PC-9 (cell line): Measurements from ENCODE around the gene CHAD. TPM values are rescaled to one million over a fixed set of nuclear protein-coding genes. Genes with fewer than 3 reads are reported as not detected.
A peak's percentile ranks its signal among the peaks of the same experiment; 100 is the strongest.

Source experiments
- BruUV-seq: library from RNA; stranded (reverse); fragments of 400-500 nt; replicated peaks from 2 replicates; lab custom pipeline; 2021; lab: Mats Ljungman, UMichigan
- CTCF ChIA-PET: fragments of 300-600 bp; sonication (Branson Sonifier 250); formaldehyde crosslinking; loops from one replicate; lab custom pipeline; 2022; ENCODE audit warnings: antibody characterized with exemption; lab: Charles Lee
- POLR2A ChIA-PET: fragments of 300-600 bp; sonication (Branson Sonifier 250); formaldehyde crosslinking; loops from one replicate; lab custom pipeline; 2022; ENCODE audit warnings: antibody characterized with exemption; ENCODE audit not compliant: unreplicated experiment; lab: Charles Lee
- DNase-seq, 2 experiments: peaks; one replicate each; pipeline versions ENCODE4 v3.0.0 to v3.0.0-alpha.2; 2015 to 2022; ENCODE audit warnings: mixed read lengths in 1 of 2
- H2AFZ ChIP-seq: fragments of 200-600 bp; sonication (generic); 2 replicates; pipeline ENCODE4 v1.8.1; 2017; ENCODE audit warnings: antibody characterized with exemption
- H3F3A ChIP-seq: fragments of 200-600 bp; sonication (generic); 2 replicates; pipeline ENCODE4 v1.8.1; 2017; ENCODE audit warnings: antibody characterized with exemption, mild to moderate bottlenecking, low read depth; ENCODE audit not compliant: insufficient read depth
- H3K27ac ChIP-seq: fragments of 200-600 bp; sonication (generic); 2 replicates; pipeline ENCODE4 v1.6.1; 2016; ENCODE audit warnings: mixed run types
- H3K27me3 ChIP-seq: fragments of 200-600 bp; sonication (generic); 2 replicates; pipeline ENCODE4 v1.6.1; 2016; ENCODE audit warnings: low read depth, mixed run types; ENCODE audit not compliant: insufficient read depth
- H3K36me3 ChIP-seq: fragments of 200-600 bp; sonication (generic); 2 replicates; pipeline ENCODE4 v1.6.1; 2016; ENCODE audit warnings: low read depth, mixed run types
- H3K4me1 ChIP-seq: fragments of 200-600 bp; sonication (generic); replicated peaks from 2 replicates; pipeline ENCODE4 v1.6.1; 2016; ENCODE audit warnings: mixed run types; ENCODE audit not compliant: insufficient read depth
- H3K4me2 ChIP-seq: fragments of 200-600 bp; sonication (generic); 2 replicates; pipeline ENCODE4 v1.6.1; 2017; ENCODE audit warnings: mixed run types
- H3K4me3 ChIP-seq: fragments of 200-600 bp; sonication (generic); 2 replicates; pipeline ENCODE4 v1.6.1; 2016; ENCODE audit warnings: mixed run types
- H3K79me2 ChIP-seq: fragments of 200-600 bp; sonication (generic); 2 replicates; pipeline ENCODE4 v1.6.1; 2017; ENCODE audit warnings: low read depth, mixed run types
- H3K9me2 ChIP-seq: fragments of 200-600 bp; sonication (generic); 2 replicates; pipeline ENCODE4 v1.8.1; 2017; ENCODE audit warnings: mild to moderate bottlenecking; ENCODE audit not compliant: insufficient read depth
- H3K9me3 ChIP-seq: fragments of 200-600 bp; sonication (generic); 2 replicates; pipeline ENCODE4 v1.8.1; 2016; ENCODE audit warnings: low read depth; ENCODE audit not compliant: insufficient read depth
- H4K20me1 ChIP-seq: fragments of 200-600 bp; sonication (generic); 2 replicates; pipeline ENCODE4 v1.8.1; 2017; ENCODE audit not compliant: insufficient read depth
- EZH2 ChIP-seq: fragments of 200-600 bp; sonication (generic); IDR thresholded peaks from 2 replicates; pipeline ENCODE4 v1.8.0; 2017; ENCODE audit warnings: antibody characterized with exemption, low read depth
- intact Hi-C: fragments of 100-400 bp; cut with micrococcal nuclease; formaldehyde crosslinking; loops from one replicate; pipeline ENCODE4 v1.10.0; 2022; ENCODE audit not compliant: unreplicated experiment
- total RNA-seq: library from RNA; stranded (reverse); gene quantifications from 2 replicates; pipeline ENCODE4 v1.2.3, GENCODE V29; 2021
- TF ChIP-seq, protein P1 (sequence below): fragments of 200-600 bp; sonication (generic); conservative IDR thresholded peaks from 2 replicates; pipeline ENCODE4 v1.6.1; 2017; ENCODE audit warnings: mixed run types, antibody characterized with exemption, mild to moderate bottlenecking, moderate library complexity

Gene CHAD
- total RNA-seq, 1 experiment from 2014 or later: not detected

DNA sequence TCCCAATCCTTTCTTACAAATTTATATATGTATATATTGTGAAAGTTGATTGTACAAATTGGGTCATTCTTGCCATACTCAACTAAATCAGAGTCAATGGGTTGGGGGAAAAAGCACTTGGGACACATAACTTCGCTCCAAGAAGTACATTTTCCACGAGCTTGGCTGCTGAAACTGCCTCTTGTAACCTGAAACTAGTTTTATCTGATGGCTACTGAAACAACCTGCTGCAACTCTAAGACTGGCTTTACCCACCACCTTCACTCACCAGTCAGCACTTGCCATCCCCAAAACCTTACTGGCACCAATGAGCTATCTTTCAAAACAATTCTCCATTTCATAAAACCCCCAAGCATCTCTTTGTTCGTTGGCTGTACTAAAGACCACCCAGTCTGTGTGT, 25.1 kb upstream of the CHAD start:
- Histone ChIP-seq H3K9me3 (no peaks in the 10 kb centered on the region), H3K4me3 (no peak overlapping the region), H3K9me2 (no peaks in the 10 kb centered on the region), H3K79me2 (no peaks in the 10 kb centered on the region), H4K20me1 (no peaks in the 10 kb centered on the region), H3K36me3 (no peaks in the 10 kb centered on the region), H3K4me1 (peaks cover 27% of the 10 kb centered on the region), H3K27ac (peak overlapping the region; percentile 7; the same call in 1 of the 2 replicates), H3K27me3 (no peaks in the 10 kb centered on the region), H3F3A (peaks cover 18% of the 10 kb centered on the region; the same call in 1 of the 2 replicates), H3K4me2 (no peak overlapping the region; the same call in 1 of the 2 replicates), H2AFZ (peak overlapping the region; percentile 36; the same call in 1 of the 2 replicates)
- no TSS peak for BruUV-seq
- ChIA-PET POLR2A (interaction anchor here (0.5 to 0.7 kb wide), 4 partner anchors 23 to 598 kb away, joined by 3 to 27 read pairs (median 11); no protein-coding TSS in a partner anchor), CTCF (interaction anchor here (0.6 to 1.2 kb wide), 2 partner anchors 134 to 294 kb away, joined by 3 to 17 read pairs; no protein-coding TSS in a partner anchor)
- intact Hi-C loops: no loop called here
- TF ChIP-seq EZH2: no peak
- TF ChIP-seq, protein P1, sequence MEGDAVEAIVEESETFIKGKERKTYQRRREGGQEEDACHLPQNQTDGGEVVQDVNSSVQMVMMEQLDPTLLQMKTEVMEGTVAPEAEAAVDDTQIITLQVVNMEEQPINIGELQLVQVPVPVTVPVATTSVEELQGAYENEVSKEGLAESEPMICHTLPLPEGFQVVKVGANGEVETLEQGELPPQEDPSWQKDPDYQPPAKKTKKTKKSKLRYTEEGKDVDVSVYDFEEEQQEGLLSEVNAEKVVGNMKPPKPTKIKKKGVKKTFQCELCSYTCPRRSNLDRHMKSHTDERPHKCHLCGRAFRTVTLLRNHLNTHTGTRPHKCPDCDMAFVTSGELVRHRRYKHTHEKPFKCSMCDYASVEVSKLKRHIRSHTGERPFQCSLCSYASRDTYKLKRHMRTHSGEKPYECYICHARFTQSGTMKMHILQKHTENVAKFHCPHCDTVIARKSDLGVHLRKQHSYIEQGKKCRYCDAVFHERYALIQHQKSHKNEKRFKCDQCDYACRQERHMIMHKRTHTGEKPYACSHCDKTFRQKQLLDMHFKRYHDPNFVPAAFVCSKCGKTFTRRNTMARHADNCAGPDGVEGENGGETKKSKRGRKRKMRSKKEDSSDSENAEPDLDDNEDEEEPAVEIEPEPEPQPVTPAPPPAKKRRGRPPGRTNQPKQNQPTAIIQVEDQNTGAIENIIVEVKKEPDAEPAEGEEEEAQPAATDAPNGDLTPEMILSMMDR: no peak
- no peak for DNase-seq

DNA sequence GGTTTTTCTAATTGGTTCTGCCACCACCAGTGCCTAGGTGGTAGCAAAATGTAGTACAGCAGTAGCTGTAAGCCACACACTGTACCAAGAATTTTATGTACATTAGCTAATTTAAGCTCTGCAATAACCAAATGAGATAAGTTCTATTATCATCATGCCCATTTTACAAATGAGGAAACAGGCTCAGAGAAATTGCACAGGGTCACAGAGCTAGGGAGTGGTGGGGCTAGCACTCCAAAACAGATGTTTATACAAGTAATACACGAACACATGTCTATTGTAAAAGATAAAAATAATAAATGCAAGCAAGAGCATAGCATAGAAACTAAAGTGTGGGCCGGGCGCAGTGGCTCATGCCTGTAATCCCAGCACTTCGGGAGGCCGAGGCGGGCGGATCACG, 23.5 kb upstream of the CHAD start:
- H3F3A ChIP-seq: peaks cover 13% of the 10 kb centered on the region; the same call in 1 of the 2 replicates
- no peaks in the 10 kb centered on the region for H3K36me3 ChIP-seq
- ChIA-PET POLR2A (interaction anchor here (0.7 kb wide), 1 partner anchor 29 kb away, joined by 3 read pairs; no protein-coding TSS in a partner anchor), CTCF (no interaction called here)
- no TSS peak for BruUV-seq
- H3K9me2 ChIP-seq: no peaks in the 10 kb centered on the region
- no peak for DNase-seq
- no peaks in the 10 kb centered on the region for H4K20me1 ChIP-seq
- peaks cover 28% of the 10 kb centered on the region for H3K4me1 ChIP-seq
- H3K27me3 ChIP-seq: no peaks in the 10 kb centered on the region
- no peak overlapping the region for H2AFZ ChIP-seq
- TF ChIP-seq EZH2: no peak
- TF ChIP-seq, protein P1: no peak
- no peak overlapping the region for H3K4me3 ChIP-seq
- H3K79me2 ChIP-seq: no peaks in the 10 kb centered on the region
- H3K4me2 ChIP-seq: no peak overlapping the region
- no peak overlapping the region for H3K27ac ChIP-seq
- no peaks in the 10 kb centered on the region for H3K9me3 ChIP-seq
- intact Hi-C loops: no loop called here

DNA sequence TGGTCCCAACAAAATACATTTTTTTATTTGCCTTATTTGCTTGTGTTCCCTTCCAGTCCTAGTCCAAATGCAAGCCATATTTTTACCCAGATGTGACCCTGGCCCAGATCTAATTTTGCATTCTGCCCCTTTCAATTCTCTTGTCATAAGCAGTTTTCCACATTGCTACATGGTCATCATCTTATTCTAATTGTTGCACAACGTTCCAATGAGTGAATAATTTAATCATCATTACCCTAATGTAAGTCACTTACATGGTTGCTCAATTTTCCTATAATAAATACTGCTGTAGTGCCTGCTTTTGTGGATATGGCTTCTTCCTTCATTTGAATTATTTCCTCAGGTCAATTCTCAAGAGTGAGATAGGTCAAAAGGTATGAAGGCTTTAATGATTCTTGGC, 22.8 kb upstream of the CHAD start:
- TF ChIP-seq EZH2: no peak
- TF ChIP-seq, protein P1: no peak
- Histone ChIP-seq H4K20me1 (no peaks in the 10 kb centered on the region), H3K4me2 (no peak overlapping the region), H3K9me2 (no peaks in the 10 kb centered on the region), H3K9me3 (no peaks in the 10 kb centered on the region), H3K4me3 (no peak overlapping the region), H2AFZ (no peak overlapping the region), H3K4me1 (peaks cover 32% of the 10 kb centered on the region), H3K27ac (no peak overlapping the region), H3K79me2 (no peaks in the 10 kb centered on the region), H3K27me3 (no peaks in the 10 kb centered on the region), H3K36me3 (no peaks in the 10 kb centered on the region), H3F3A (peaks cover 20% of the 10 kb centered on the region; the same call in 1 of the 2 replicates)
- ChIA-PET POLR2A (no interaction called here), CTCF (no interaction called here)
- no TSS peak for BruUV-seq
- DNase-seq: no peak
- intact Hi-C loops: no loop called here
